GM19240 (cell line): ENCODE results near the gene KCNK17.
A peak's percentile ranks its signal among the peaks of the same experiment; 100 is the strongest.

Source experiments
- DNase-seq: peaks from one replicate; pipeline ENCODE4 v3.0.0; 2011; ENCODE audit warnings: low spot score; ENCODE audit not compliant: insufficient read length

Gene KCNK17

GRCh38 chr6:39314273-39314795 lies at the start of gene KCNK17:
Gene KCNK17 (minus strand): TSS chr6:39314419. CDS start chr6:39314320, 99 bp downstream.
- no peak for DNase-seq

- no peak for DNase-seq
These were observed 49.1 kb upstream of the KCNK17 start for GRCh38 chr6:39363280-39363679.

- DNase-seq, result no peak
These were observed 48.3 kb upstream of the KCNK17 start for GRCh38 chr6:39362487-39362865.

- peak; percentile 63 for DNase-seq
These were observed 47.7 kb upstream of the KCNK17 start for GRCh38 chr6:39361657-39362486.

- no peak for DNase-seq
These were observed 46.2 kb upstream of the KCNK17 start for GRCh38 chr6:39360378-39360777.

- DNase-seq, result no peak
These were observed 43.9 kb upstream of the KCNK17 start for GRCh38 chr6:39357998-39358686.

GRCh38 chr6:39353698-39354315 lies 39.6 kb upstream of the KCNK17 start:
- no peak for DNase-seq

GRCh38 chr6:39350723-39351505 lies 36.7 kb upstream of the KCNK17 start:
- DNase-seq, result no peak

- DNase-seq, result no peak
These were observed 34.5 kb upstream of the KCNK17 start for GRCh38 chr6:39348740-39349139.

- peak; percentile 76 for DNase-seq
These were observed 33.8 kb upstream of the KCNK17 start for GRCh38 chr6:39347906-39348585.

- no peak for DNase-seq
These were observed 33.0 kb upstream of the KCNK17 start for GRCh38 chr6:39347206-39347605.

GRCh38 chr6:39344821-39345280 lies 30.6 kb upstream of the KCNK17 start:
- no peak for DNase-seq

- DNase-seq, result no peak
These were observed 29.2 kb upstream of the KCNK17 start for GRCh38 chr6:39343396-39343870.

- no peak for DNase-seq
These were observed 28.6 kb upstream of the KCNK17 start for GRCh38 chr6:39342692-39343395.

- no peak for DNase-seq
These were observed 27.7 kb upstream of the KCNK17 start for GRCh38 chr6:39341937-39342336.

- DNase-seq, result no peak
These were observed 27.1 kb upstream of the KCNK17 start for GRCh38 chr6:39341352-39341751.

- no peak for DNase-seq
These were observed 25.8 kb upstream of the KCNK17 start for GRCh38 chr6:39339868-39340550.

GRCh38 chr6:39339096-39339867 lies 25.1 kb upstream of the KCNK17 start:
- DNase-seq, result no peak
